GM12892 (cell line): ENCODE data around the gene OR2AG2.

Experiments used
- POLR2A ChIP-seq: IDR thresholded peaks from 2 replicates; pipeline ENCODE4 v1.6.1; 2011; ENCODE audit warnings: low read depth, low read length, control low read depth
- POLR2AphosphoS5 ChIP-seq: IDR thresholded peaks from 2 replicates; pipeline ENCODE4 v1.6.1; 2011; ENCODE audit warnings: low read depth, low read length, control low read depth
- TAF1 ChIP-seq: IDR thresholded peaks from 2 replicates; pipeline ENCODE4 v1.6.1; 2011; ENCODE audit warnings: low read depth, mild to moderate bottlenecking, control low read depth, low read length, borderline replicate concordance

GRCh38 chr11:6818967-6819366, 47.2 kb upstream of the OR2AG2 start:
- no peak for TF ChIP-seq TAF1
- TF ChIP-seq POLR2A: no peak
- no peak for TF ChIP-seq POLR2AphosphoS5
